K562 (cell line): ENCODE results near the gene NPC1L1. TPM values are rescaled to one million over a fixed set of nuclear protein-coding genes. Genes with fewer than 3 reads are reported as not detected.
"Not testable (repeated sequence)": the region's sequence is repeated elsewhere in the genome, so short reads cannot be mapped to it uniquely, and the experiment has no call there.

Experiments
- ATAC-seq: fragments of 200-7000 bp; cut with Tn5 transposase; 3 replicates; pipeline ENCODE4 v1.9.1; 2020; ENCODE audit warnings: moderate library complexity
- BruUV-seq: library from RNA; stranded (reverse); fragments of 400-500 nt; replicated peaks from 2 replicates; lab custom pipeline; 2021; lab: Mats Ljungman, UMichigan
- CTCF ChIA-PET: fragments of 300-600 bp; formaldehyde crosslinking; extraction: SDS; loops from one replicate; lab custom pipeline; 2021; ENCODE audit warnings: low intra/inter-chr PET ratio; lab: Yijun Ruan, JAX
- POLR2A ChIA-PET: fragments of 300-600, 350-650 bp; sonication (Branson Sonifier 250); formaldehyde crosslinking; extraction: SDS; loops from one replicate; lab custom pipeline; 2021; ENCODE audit warnings: antibody characterized with exemption, inconsistent platforms; lab: Yijun Ruan, JAX
- DNase-seq, 4 experiments: peaks; one replicate each; pipeline versions ENCODE4 v3.0.0 to v3.0.0-alpha.2; 2011 to 2018; ENCODE audit warnings: low spot score in 3 of 4, mixed read lengths in 3 of 4; ENCODE audit errors: extremely low read depth in 1 of 4
- FAIRE-seq: peaks from 2 replicates; lab custom pipeline; 2011; peaks lifted over from hg19 to GRCh38; lab: Jason Lieb, UNC
- H2AFZ ChIP-seq: 2 replicates; pipeline ENCODE4 v1.6.0; 2011; ENCODE audit warnings: low read depth, low read length, control low read depth, inconsistent platforms
- H3K27ac ChIP-seq: fragments of 200-600 bp; 3 replicates; pipeline ENCODE4 v1.8.0; 2011; ENCODE audit warnings: low read depth, mild to moderate bottlenecking, control low read depth, inconsistent platforms, low read length, moderate library complexity, mixed read lengths; ENCODE audit errors: extremely low read depth
- H3K27me3 ChIP-seq, 2 experiments: fragments of 300-600 bp in 1 of 2; 2 replicates in 1 of 2; 3 replicates in 1 of 2; pipeline versions ENCODE4 v1.6.0 to v1.8.0; 2011; ENCODE audit warnings: inconsistent platforms in 2 of 2, low read length in 2 of 2, mild to moderate bottlenecking in 1 of 2, mixed read lengths in 1 of 2, moderate library complexity in 1 of 2; ENCODE audit not compliant: control insufficient read depth in 2 of 2, insufficient read depth in 2 of 2
- H3K36me3 ChIP-seq: fragments of 300-600 bp; 3 replicates; pipeline ENCODE4 v1.8.0; 2011; ENCODE audit warnings: mild to moderate bottlenecking, low read length, inconsistent platforms; ENCODE audit not compliant: control insufficient read depth, insufficient read depth
- H3K4me1 ChIP-seq, 2 experiments: fragments of 200-600 bp in 1 of 2; replicated peaks in 1 of 2; 2 replicates in 1 of 2; 3 replicates in 1 of 2; pipeline versions ENCODE4 v1.5.1 to v1.8.0; 2011; ENCODE audit warnings: inconsistent platforms in 2 of 2, low read length in 2 of 2, mild to moderate bottlenecking in 1 of 2, mixed read lengths in 1 of 2, moderate library complexity in 1 of 2; ENCODE audit not compliant: control insufficient read depth in 2 of 2, insufficient read depth in 2 of 2
- H3K4me2 ChIP-seq: 2 replicates; pipeline ENCODE4 v1.6.1; 2011; ENCODE audit warnings: low read length, control low read depth, inconsistent platforms, mixed read lengths; ENCODE audit not compliant: insufficient read depth
- H3K4me3 ChIP-seq: fragments of 200-600 bp; sonication (generic), shearing (Covaris generic); 2 replicates; pipeline ENCODE4 v1.5.1; 2016; ENCODE audit warnings: control low read depth, inconsistent platforms
- H3K79me2 ChIP-seq: fragments of 200-600 bp; 3 replicates; pipeline ENCODE4 v1.8.0; 2011; ENCODE audit warnings: low read length, inconsistent platforms; ENCODE audit not compliant: control insufficient read depth, insufficient read depth
- H3K9ac ChIP-seq, 2 experiments: 2 replicates each; pipeline versions ENCODE4 v1.6.0 to v1.6.1; 2011; ENCODE audit warnings: low read depth in 2 of 2, low read length in 2 of 2, control low read depth in 1 of 2, inconsistent platforms in 1 of 2, mild to moderate bottlenecking in 1 of 2, mixed read lengths in 1 of 2; ENCODE audit not compliant: insufficient read depth in 1 of 2
- H3K9me1 ChIP-seq: one replicate; pipeline ENCODE4 v1.6.0; 2011; ENCODE audit warnings: inconsistent platforms, mild to moderate bottlenecking, low read length, moderate library complexity; ENCODE audit not compliant: control insufficient read depth, insufficient read depth
- H3K9me3 ChIP-seq: replicated peaks from 2 replicates; pipeline ENCODE4 v1.5.1; 2011; ENCODE audit warnings: low read depth, low read length, inconsistent platforms; ENCODE audit not compliant: control insufficient read depth, insufficient read depth
- H4K20me1 ChIP-seq: replicated peaks from 2 replicates; pipeline ENCODE4 v1.6.1; 2011; ENCODE audit warnings: low read length, inconsistent platforms, mixed read lengths; ENCODE audit not compliant: control insufficient read depth, insufficient read depth
- HES1 ChIP-seq: fragments of 450-650 bp; IDR thresholded peaks from 2 replicates; pipeline ENCODE4 v1.6.1; 2016; ENCODE audit warnings: low read depth, mild to moderate bottlenecking, moderate library complexity
- MTA1 ChIP-seq: fragments of 450-650 bp; IDR thresholded peaks from 2 replicates; pipeline ENCODE4 v1.6.1; 2017; ENCODE audit warnings: borderline replicate concordance
- SMAD2 ChIP-seq: fragments of 150-350 bp; IDR thresholded peaks from 2 replicates; pipeline ENCODE4 v1.6.1; 2014; ENCODE audit warnings: low read depth, mild to moderate bottlenecking, low read length
- ZNF282 ChIP-seq: sonication (generic); formaldehyde crosslinking; IDR thresholded peaks from 2 replicates; pipeline ENCODE4 v1.8.1; 2023; ENCODE audit warnings: missing genetic modification reagents
- ZNF431 ChIP-seq: sonication (generic); formaldehyde crosslinking; IDR thresholded peaks from 2 replicates; pipeline ENCODE4 v1.8.0; 2022; ENCODE audit warnings: mild to moderate bottlenecking, missing genetic modification reagents
- ZNF766 ChIP-seq: fragments of 200-800 bp; sonication (Bioruptor generic); conservative IDR thresholded peaks from 2 replicates; pipeline ENCODE4 v1.6.1; 2016; ENCODE audit warnings: missing genetic modification characterization, missing compliant biosample characterization
- WGBS: fragments of 100-300 bp; shearing (Covaris generic); methylation state at CpG from one replicate; pipeline ENCODE4 v1.1.6; 2016; ENCODE audit warnings: low coverage, mixed read lengths; ENCODE audit not compliant: insufficient coverage; ENCODE audit errors: missing lambda C conversion rate; 5-methylcytosine and 5-hydroxymethylcytosine counted together
- in situ Hi-C: fragments of 300-500 bp; cut with MboI; formaldehyde crosslinking; loops from 4 replicates; pipeline ENCODE4 v1.15.0; 2018; ENCODE audit warnings: inconsistent platforms, mixed read lengths
- intact Hi-C: fragments of 100-400 bp; cut with micrococcal nuclease; formaldehyde crosslinking; loops from 2 replicates; pipeline ENCODE4 v1.14.2; 2022
- polyA plus RNA-seq, 8 experiments: library from polyadenylated mRNA; depleted of rRNA in 4 of 8; stranded (reverse) in 5 of 8; unstranded in 3 of 8; fragments of >200 nt; fragmentation: Nextera tagmentation in 2 of 8; fragmentation: Illumina TruSeq in 1 of 8; extraction: Ambion mirVana in 2 of 8; extraction: Trizol in 1 of 8; gene quantifications; 2 replicates each; pipeline versions ENCODE4 v1.2.1 to v1.2.3, GENCODE V29; 2011 to 2014; ENCODE audit warnings: inconsistent platforms in 1 of 8, missing spikeins in 1 of 8
- total RNA-seq, 7 experiments: library from RNA; depleted of rRNA in 6 of 7; stranded (reverse); fragments of >200 nt in 6 of 7; fragmentation: Illumina TruSeq in 2 of 7; extraction: Trizol in 2 of 7; gene quantifications; 2 replicates each; pipeline versions ENCODE4 v1.2.1 to v1.2.3, GENCODE V29; 2011 to 2021; ENCODE audit warnings: low replicate concordance in 1 of 7
- TF ChIP-seq, protein P1 (sequence below), 2 experiments: fragments of 450-650 bp in 1 of 2; sonication (generic) in 1 of 2; formaldehyde crosslinking in 1 of 2; IDR thresholded peaks; 2 replicates each; pipeline versions ENCODE4 v1.7.1 to v1.9.0; 2016 to 2022; ENCODE audit warnings: inconsistent platforms in 1 of 2, mild to moderate bottlenecking in 1 of 2, missing genetic modification reagents in 1 of 2

The NPC1L1 gene
- total and polyA plus RNA-seq, 9 of the 15 experiments (the other 6 are each of a cell fraction or from before 2014, with no cell fraction given): 0.01 to 0.18 (median 0.07) TPM; not detected in 4

- no peak for TF ChIP-seq MTA1
- no peak for TF ChIP-seq SMAD2
- TF ChIP-seq ZNF282: no peak
- no peak for TF ChIP-seq HES1
Observed at GRCh38 chr7:44508328-44509030, 32.7 kb downstream of the NPC1L1 start (continued).

GRCh38 chr7:44506592-44507288, 34.4 kb downstream of the NPC1L1 start:
- FAIRE-seq, H3K27ac ChIP-seq, intact Hi-C loops, H3K9me1 ChIP-seq, H3K9ac ChIP-seq, H3K4me2 ChIP-seq, ATAC-seq, H3K79me2 ChIP-seq, in situ Hi-C loops, POLR2A ChIA-PET, BruUV-seq, H3K4me3 ChIP-seq, H4K20me1 ChIP-seq, H3K4me1 ChIP-seq, H3K9me3 ChIP-seq, DNase-seq, H2AFZ ChIP-seq, H3K36me3 ChIP-seq, CTCF ChIA-PET, H3K27me3 ChIP-seq: not testable (repeated sequence)
- TF ChIP-seq ZNF431 (CRISPR knock-in tag) (peak; percentile 98), ZNF766 (CRISPR knock-in tag) (0 out of 2 replicates have a peak, but pooled peaks have one; percentile 38)
- TF ChIP-seq, protein P1, sequence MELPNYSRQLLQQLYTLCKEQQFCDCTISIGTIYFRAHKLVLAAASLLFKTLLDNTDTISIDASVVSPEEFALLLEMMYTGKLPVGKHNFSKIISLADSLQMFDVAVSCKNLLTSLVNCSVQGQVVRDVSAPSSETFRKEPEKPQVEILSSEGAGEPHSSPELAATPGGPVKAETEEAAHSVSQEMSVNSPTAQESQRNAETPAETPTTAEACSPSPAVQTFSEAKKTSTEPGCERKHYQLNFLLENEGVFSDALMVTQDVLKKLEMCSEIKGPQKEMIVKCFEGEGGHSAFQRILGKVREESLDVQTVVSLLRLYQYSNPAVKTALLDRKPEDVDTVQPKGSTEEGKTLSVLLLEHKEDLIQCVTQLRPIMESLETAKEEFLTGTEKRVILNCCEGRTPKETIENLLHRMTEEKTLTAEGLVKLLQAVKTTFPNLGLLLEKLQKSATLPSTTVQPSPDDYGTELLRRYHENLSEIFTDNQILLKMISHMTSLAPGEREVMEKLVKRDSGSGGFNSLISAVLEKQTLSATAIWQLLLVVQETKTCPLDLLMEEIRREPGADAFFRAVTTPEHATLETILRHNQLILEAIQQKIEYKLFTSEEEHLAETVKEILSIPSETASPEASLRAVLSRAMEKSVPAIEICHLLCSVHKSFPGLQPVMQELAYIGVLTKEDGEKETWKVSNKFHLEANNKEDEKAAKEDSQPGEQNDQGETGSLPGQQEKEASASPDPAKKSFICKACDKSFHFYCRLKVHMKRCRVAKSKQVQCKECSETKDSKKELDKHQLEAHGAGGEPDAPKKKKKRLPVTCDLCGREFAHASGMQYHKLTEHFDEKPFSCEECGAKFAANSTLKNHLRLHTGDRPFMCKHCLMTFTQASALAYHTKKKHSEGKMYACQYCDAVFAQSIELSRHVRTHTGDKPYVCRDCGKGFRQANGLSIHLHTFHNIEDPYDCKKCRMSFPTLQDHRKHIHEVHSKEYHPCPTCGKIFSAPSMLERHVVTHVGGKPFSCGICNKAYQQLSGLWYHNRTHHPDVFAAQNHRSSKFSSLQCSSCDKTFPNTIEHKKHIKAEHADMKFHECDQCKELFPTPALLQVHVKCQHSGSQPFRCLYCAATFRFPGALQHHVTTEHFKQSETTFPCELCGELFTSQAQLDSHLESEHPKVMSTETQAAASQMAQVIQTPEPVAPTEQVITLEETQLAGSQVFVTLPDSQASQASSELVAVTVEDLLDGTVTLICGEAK (IDR thresholded peaks at IDR 0.05): 0 out of 2 replicates have a peak, but pooled peaks have one; percentile 43
- TF ChIP-seq, protein P1 (CRISPR knock-in tag; IDR thresholded peaks at IDR 0.05): not testable (repeated sequence)
- 8% methylated on average over 3 of the region's 3 CpGs for WGBS
